GM12873 (cell line): ENCODE measurements around the gene RIF1.

ENCODE experiments used
- CTCF ChIP-seq: IDR thresholded peaks from 2 replicates; pipeline ENCODE4 v1.5.1; 2012; ENCODE audit warnings: low read depth, mild to moderate bottlenecking, moderate library complexity, low read length, control low read depth; ENCODE audit not compliant: insufficient read depth; ENCODE audit errors: missing control alignments

RIF1 gene

GRCh38 chr2:151409601-151410484, at the start of gene RIF1:
Gene RIF1 (plus strand): TSS chr2:151409902. CDS start chr2:151410424, 522 bp downstream.
- TF ChIP-seq CTCF: peak; percentile 75

DNA sequence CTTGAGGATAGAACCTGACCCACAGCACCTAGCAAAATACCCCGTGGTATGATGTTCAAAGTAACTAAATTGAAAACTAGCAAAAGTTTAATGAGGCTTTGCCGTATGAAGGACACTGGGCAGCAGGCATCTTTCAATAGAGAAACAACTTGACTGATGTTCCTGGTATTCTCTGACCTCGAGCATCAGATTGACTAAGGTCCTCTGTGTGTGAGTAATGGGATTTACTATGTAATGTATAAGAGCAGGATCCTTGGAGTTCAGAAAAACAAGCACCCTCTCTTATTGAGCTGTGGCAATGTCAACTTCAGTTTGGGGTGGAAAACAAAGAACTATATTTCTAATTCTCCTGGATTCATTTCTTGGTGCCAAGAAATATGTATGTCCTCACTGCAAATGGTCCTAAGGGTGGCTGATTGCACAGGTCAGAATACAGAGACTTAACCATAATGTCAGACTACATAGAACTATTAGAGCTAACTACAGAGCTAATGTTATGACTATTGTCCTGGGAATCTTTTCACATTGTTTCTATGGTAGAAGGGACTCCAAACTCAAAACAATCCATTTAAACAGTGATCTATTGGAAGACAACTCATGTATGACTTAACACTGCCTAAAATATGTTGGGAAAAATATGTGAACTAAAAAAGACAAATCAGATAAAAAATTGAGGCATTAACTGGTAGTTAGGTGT, 47.9 kb upstream of the RIF1 start:
- no peak for TF ChIP-seq CTCF

DNA sequence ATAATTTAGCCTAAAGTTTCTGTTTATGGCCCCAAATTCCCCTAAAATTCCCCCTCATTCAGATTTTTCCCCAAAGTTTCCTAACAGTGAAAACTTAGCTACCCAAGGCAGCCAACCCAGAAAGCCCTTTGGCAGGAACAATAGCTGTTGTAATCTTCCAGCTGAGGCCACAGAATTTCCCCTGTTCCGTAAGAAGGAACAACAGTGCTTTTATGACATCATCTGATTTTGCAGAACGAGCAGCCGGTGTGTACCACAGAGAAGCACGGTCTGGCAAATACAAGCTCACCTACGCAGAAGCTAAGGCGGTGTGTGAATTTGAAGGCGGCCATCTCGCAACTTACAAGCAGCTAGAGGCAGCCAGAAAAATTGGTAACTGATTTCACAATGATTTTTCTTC, 46.0 kb upstream of the RIF1 start:
- TF ChIP-seq CTCF: no peak

DNA sequence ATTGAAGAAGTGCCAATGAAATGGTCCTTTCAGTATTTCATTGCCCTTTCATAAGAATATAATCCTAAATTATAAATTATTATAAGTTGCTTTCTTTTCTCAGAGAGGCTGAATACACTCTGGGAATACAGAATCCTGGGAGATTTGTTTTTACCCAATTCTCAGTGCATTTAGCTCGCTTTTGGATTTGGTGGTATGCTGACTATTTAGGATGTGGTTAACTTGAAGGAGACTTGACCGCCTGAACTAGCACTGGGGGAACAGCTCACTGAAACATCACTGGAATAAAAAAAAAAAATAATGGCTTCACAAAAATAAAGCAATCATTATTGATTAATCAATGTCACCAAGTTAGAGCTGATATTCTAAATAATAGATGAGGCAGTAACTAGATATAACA, 42.1 kb upstream of the RIF1 start:
- TF ChIP-seq CTCF: no peak

GRCh38 chr2:151374436-151374835, 35.3 kb upstream of the RIF1 start:
- TF ChIP-seq CTCF: no peak

GRCh38 chr2:151379169-151379568, 30.5 kb upstream of the RIF1 start:
- no peak for TF ChIP-seq CTCF

DNA sequence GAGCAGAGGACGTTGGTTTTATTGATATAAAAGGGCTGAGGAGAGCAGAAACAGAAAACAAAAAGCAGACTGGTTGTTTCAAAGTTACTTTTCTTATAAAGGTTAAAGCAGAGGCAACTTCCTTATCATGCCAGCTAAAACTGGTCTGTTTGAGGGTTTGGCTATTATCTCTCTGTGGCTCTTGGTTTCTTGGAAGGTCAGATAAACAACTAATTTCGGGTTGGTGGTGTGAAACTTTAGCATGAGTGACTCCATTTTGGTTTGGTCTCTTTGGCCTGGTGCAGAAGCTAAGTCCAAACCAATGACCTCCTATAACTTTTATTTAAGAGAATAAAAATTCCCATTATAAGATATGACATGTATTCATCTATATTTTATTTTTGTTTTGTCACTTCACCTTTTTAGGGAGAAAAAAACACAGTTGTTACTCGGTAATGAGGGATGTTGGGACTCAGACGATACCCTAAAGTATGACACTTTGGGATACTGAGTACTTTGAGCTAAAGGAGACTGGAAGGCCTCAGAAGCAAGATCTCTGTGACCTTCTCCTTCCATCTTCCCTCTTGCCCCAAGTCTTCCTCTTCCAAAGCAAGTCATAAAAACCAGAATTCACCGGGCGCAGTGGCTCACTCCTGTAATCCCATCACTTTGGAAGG, 29.0 kb upstream of the RIF1 start:
- TF ChIP-seq CTCF: no peak
